HEK293T (cell line): ENCODE data around the gene SPTLC3.

Experiments used
- CTBP1 ChIP-seq: fragments of 450-650 bp; IDR thresholded peaks from 2 replicates; pipeline ENCODE4 v1.6.1; 2016; ENCODE audit warnings: borderline replicate concordance
- SUZ12 ChIP-seq: fragments of 450-650 bp; IDR thresholded peaks from 2 replicates; pipeline ENCODE4 v1.6.1; 2016; ENCODE audit warnings: mild to moderate bottlenecking

DNA sequence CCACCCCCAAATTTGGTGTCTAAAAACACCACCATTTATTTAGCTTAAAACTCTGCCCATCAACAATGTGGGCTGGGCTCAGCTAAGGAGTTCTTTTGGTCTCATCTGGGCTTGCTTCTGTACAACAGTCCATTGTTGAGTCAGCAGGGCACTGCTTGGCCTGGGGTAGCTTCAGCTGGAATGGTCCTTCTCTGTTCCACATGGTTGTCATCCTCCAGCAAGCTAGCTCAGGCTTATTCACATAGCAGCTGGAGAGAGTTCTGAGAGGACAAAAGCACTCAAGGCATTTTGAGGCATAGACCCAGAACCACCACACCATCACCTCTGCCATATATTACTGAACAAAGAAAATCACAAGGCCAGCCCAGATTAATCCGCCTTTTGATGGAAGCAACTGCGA lies 116.7 kb downstream of the SPTLC3 start:
- no peak for TF ChIP-seq CTBP1
- TF ChIP-seq SUZ12 = no peak
